Neural progenitor cell (in vitro differentiated cells): ENCODE measurements around the gene PCDH15.

ENCODE experiments used
- EZH2 ChIP-seq: fragments of 200-600 bp; sonication (generic); IDR thresholded peaks from 2 replicates; pipeline ENCODE4 v1.6.1; 2017; ENCODE audit warnings: antibody characterized with exemption, mild to moderate bottlenecking, moderate library complexity
- TF ChIP-seq, protein P1 (sequence below): fragments of 200-600 bp; sonication (generic); IDR thresholded peaks from 2 replicates; pipeline ENCODE4 v1.5.1; 2017; ENCODE audit warnings: antibody characterized with exemption, mild to moderate bottlenecking

DNA sequence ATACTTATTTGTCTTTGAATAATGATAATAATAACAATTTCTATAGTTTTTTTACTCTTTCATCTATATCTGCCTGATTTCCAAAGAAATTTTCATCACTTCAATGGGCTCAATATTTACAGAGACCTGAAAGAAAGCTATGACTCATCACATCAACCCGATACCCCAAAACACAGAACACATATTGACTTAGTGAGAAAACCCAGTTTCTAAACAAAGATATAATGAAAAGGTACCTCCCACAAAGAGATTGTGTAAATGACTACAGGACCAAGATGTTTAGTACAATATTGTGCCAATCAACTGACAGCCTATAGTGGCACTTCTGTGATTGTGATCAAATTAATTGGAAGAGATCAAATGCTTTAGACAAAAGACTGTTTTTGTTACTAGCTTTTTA, 133.9 kb downstream of the PCDH15 start:
- TF ChIP-seq, protein P1, sequence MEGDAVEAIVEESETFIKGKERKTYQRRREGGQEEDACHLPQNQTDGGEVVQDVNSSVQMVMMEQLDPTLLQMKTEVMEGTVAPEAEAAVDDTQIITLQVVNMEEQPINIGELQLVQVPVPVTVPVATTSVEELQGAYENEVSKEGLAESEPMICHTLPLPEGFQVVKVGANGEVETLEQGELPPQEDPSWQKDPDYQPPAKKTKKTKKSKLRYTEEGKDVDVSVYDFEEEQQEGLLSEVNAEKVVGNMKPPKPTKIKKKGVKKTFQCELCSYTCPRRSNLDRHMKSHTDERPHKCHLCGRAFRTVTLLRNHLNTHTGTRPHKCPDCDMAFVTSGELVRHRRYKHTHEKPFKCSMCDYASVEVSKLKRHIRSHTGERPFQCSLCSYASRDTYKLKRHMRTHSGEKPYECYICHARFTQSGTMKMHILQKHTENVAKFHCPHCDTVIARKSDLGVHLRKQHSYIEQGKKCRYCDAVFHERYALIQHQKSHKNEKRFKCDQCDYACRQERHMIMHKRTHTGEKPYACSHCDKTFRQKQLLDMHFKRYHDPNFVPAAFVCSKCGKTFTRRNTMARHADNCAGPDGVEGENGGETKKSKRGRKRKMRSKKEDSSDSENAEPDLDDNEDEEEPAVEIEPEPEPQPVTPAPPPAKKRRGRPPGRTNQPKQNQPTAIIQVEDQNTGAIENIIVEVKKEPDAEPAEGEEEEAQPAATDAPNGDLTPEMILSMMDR = no peak
- no peak for TF ChIP-seq EZH2
